Esophagus squamous epithelium (tissue), 4 donors: ENCODE data around the gene TXNRD1.

Experiments
- CTCF ChIP-seq, 6 experiments: fragments of 450-650 bp in 4 of 6; fragments of 200-600 bp in 2 of 6; sonication (generic) in 2 of 6; IDR thresholded peaks; one replicate each; pipeline ENCODE4 v1.5.1; 2016 to 2019; ENCODE audit warnings: antibody characterized with exemption in 6 of 6, mild to moderate bottlenecking in 4 of 6, moderate library complexity in 4 of 6
- POLR2A ChIP-seq, 4 donors: fragments of 450-650 bp; IDR thresholded peaks; one replicate each; pipeline ENCODE4 v1.6.1; 2017; ENCODE audit warnings: antibody characterized with exemption in 4 of 4, mild to moderate bottlenecking in 4 of 4, moderate library complexity in 3 of 4

- TF ChIP-seq CTCF (IDR thresholded peaks at IDR 0.05) = no peak
- TF ChIP-seq POLR2A (IDR thresholded peaks at IDR 0.05) = no peak
Observed at GRCh38 chr12:104272938-104273337, 57.4 kb downstream of the TXNRD1 start.
